B cell (primary cell): Measurements from ENCODE around the gene PCDH9. TPM values are rescaled to one million over a fixed set of nuclear protein-coding genes. Genes with fewer than 3 reads are reported as not detected.

Experiments
- ATAC-seq: fragments of 200-7000 bp; cut with Tn5 transposase; one replicate; pipeline ENCODE4 v1.10.0; 2021; ENCODE audit warnings: low read depth, mild to moderate bottlenecking, moderate number of reproducible peaks, moderate library complexity
- CTCF ChIA-PET: fragments of 350-600 bp; sonication (Branson Sonifier 250); formaldehyde crosslinking; loops from one replicate; lab custom pipeline; 2021; ENCODE audit warnings: antibody characterized with exemption, inconsistent platforms; lab: Charles Lee
- POLR2A ChIA-PET: fragments of 350-600 bp; sonication (Branson Sonifier 250); formaldehyde crosslinking; loops from one replicate; lab custom pipeline; 2021; ENCODE audit warnings: antibody characterized with exemption; lab: Charles Lee
- DNase-seq: peaks from one replicate; pipeline ENCODE4 v3.0.0; 2013
- H2AFZ ChIP-seq: 2 replicates; pipeline ENCODE4 v1.6.1; 2012; ENCODE audit warnings: mild to moderate bottlenecking, low read depth, low read length; ENCODE audit not compliant: insufficient read depth, poor library complexity, severe bottlenecking
- H3K27ac ChIP-seq, 2 donors: 1 replicate in 1 of 2; 2 replicates in 1 of 2; pipeline ENCODE4 v1.5.1; 2012 to 2013; ENCODE audit warnings: low read length in 2 of 2, mild to moderate bottlenecking in 2 of 2, moderate library complexity in 1 of 2
- H3K27me3 ChIP-seq, 4 experiments: fragments of 200-600 bp in 1 of 4; sonication (generic) in 1 of 4; replicated peaks in 1 of 4; 1 replicate in 2 of 4; 2 replicates in 2 of 4; pipeline versions ENCODE4 v1.6.1 to v1.7.0; 2013 to 2016; ENCODE audit warnings: low read length in 3 of 4, mild to moderate bottlenecking in 2 of 4, mixed read lengths in 1 of 4, moderate library complexity in 1 of 4; ENCODE audit not compliant: insufficient read depth in 4 of 4, control insufficient read depth in 3 of 4; ENCODE audit errors: control extremely low read depth in 1 of 4
- H3K36me3 ChIP-seq, 2 experiments: replicated peaks in 1 of 2; 1 replicate in 1 of 2; 2 replicates in 1 of 2; pipeline versions ENCODE4 v1.6.1 to v1.7.1; 2013; ENCODE audit warnings: low read length in 1 of 2; ENCODE audit not compliant: insufficient read depth in 2 of 2, control insufficient read depth in 1 of 2; ENCODE audit errors: control extremely low read depth in 1 of 2, extremely low read depth in 1 of 2
- H3K4me1 ChIP-seq, 2 donors: fragments of 200-600 bp in 1 of 2; sonication (generic) in 1 of 2; 1 replicate in 1 of 2; 2 replicates in 1 of 2; pipeline versions ENCODE4 v1.5.1 to v1.6.1; 2013 to 2017; ENCODE audit warnings: low read length in 2 of 2; ENCODE audit not compliant: control insufficient read depth in 2 of 2, insufficient read depth in 2 of 2
- H3K4me2 ChIP-seq: replicated peaks from 2 replicates; pipeline ENCODE3; 2012; ENCODE audit warnings: mild to moderate bottlenecking, low read depth, low read length; ENCODE audit not compliant: poor library complexity, severe bottlenecking
- H3K4me3 ChIP-seq, 5 experiments: fragments of 200-600 bp in 1 of 5; sonication (generic) in 1 of 5; 1 replicate in 3 of 5; 2 replicates in 2 of 5; pipeline versions ENCODE4 v1.5.1 to v1.7.0; 2011 to 2016; ENCODE audit warnings: low read length in 4 of 5, mild to moderate bottlenecking in 4 of 5, low read depth in 2 of 5, control low read depth in 1 of 5, moderate library complexity in 1 of 5; ENCODE audit not compliant: insufficient read depth in 1 of 5; ENCODE audit errors: control extremely low read depth in 1 of 5, extremely low read depth in 1 of 5
- H3K79me2 ChIP-seq: fragments of 200-600 bp; sonication (generic); one replicate; pipeline ENCODE4 v1.6.0; 2016; ENCODE audit warnings: low read length; ENCODE audit not compliant: control insufficient read depth, insufficient read depth
- H3K9ac ChIP-seq: fragments of 200-600 bp; sonication (generic); 2 replicates; pipeline ENCODE4 v1.6.1; 2017; ENCODE audit warnings: mild to moderate bottlenecking, low read length, moderate library complexity
- H3K9me3 ChIP-seq, 3 donors: one replicate each; pipeline versions ENCODE4 v1.6.1 to v1.7.1; 2013; ENCODE audit warnings: low read length in 2 of 3; ENCODE audit not compliant: control insufficient read depth in 2 of 3, insufficient read depth in 1 of 3; ENCODE audit errors: control extremely low read depth in 1 of 3
- H4K20me1 ChIP-seq: 2 replicates; pipeline ENCODE4 v1.6.0; 2012; ENCODE audit warnings: mild to moderate bottlenecking, low read length; ENCODE audit not compliant: insufficient read depth, control insufficient read depth, poor library complexity, severe bottlenecking
- H3K27ac Mint-ChIP-seq: one replicate; pipeline ENCODE4 v1.8.0; 2021; ENCODE audit warnings: mixed read lengths
- H3K27me3 Mint-ChIP-seq: one replicate; pipeline ENCODE4 v1.8.0; 2021; ENCODE audit warnings: mixed read lengths
- H3K4me1 Mint-ChIP-seq: one replicate; pipeline ENCODE4 v1.8.0; 2021; ENCODE audit warnings: mixed read lengths
- H3K4me3 Mint-ChIP-seq: one replicate; pipeline ENCODE4 v1.8.0; 2021; ENCODE audit warnings: mixed read lengths
- H3K9me3 Mint-ChIP-seq: one replicate; pipeline ENCODE4 v1.8.0; 2022; ENCODE audit warnings: mixed read lengths; ENCODE audit not compliant: insufficient read depth
- EZH2 ChIP-seq: IDR thresholded peaks from 2 replicates; pipeline ENCODE4 v1.6.1; 2012; ENCODE audit warnings: borderline replicate concordance, low read depth, mild to moderate bottlenecking, moderate library complexity, low read length; ENCODE audit not compliant: insufficient read depth, poor library complexity, severe bottlenecking
- WGBS: methylation state at CpG from one replicate; pipeline ENCODE4 v1.1.5; 2013; ENCODE audit warnings: missing lambda C conversion rate; ENCODE audit not compliant: insufficient coverage; 5-methylcytosine and 5-hydroxymethylcytosine counted together
- intact Hi-C: fragments of 100-400 bp; cut with micrococcal nuclease; formaldehyde crosslinking; loops from one replicate; pipeline ENCODE4 v1.10.0; 2022
- polyA plus RNA-seq: library from polyadenylated mRNA; depleted of rRNA; stranded (reverse); fragments of >200 nt; gene quantifications from 2 replicates; pipeline ENCODE4 v1.2.3, GENCODE V29; 2012
- total RNA-seq, 2 donors: library from RNA; stranded (reverse); fragments of 120-200 nt in 1 of 2; gene quantifications; 1 replicate in 1 of 2; 2 replicates in 1 of 2; pipeline versions ENCODE4 v1.2.3 to v1.2.4, GENCODE V29; 2013 to 2022
- TF ChIP-seq, protein P1 (sequence below): fragments of 200-600 bp; IDR thresholded peaks from one replicate; pipeline ENCODE4 v1.8.0; 2022; ENCODE audit warnings: antibody characterized with exemption, mild to moderate bottlenecking

The PCDH9 gene
- total and polyA plus RNA-seq, 2 donors (not counting 1 experiment from before 2014, with no cell fraction given) = 13.1 to 21.8 TPM

- ATAC-seq (no peak), DNase-seq (no peak)
- ChIA-PET POLR2A (no interaction called here), CTCF (no interaction called here)
- intact Hi-C loops = no loop called here
- Histone ChIP-seq H4K20me1 (no peaks in the 10 kb centered on the region), H3K4me3 (no peak overlapping the region), H3K79me2 (no peaks in the 10 kb centered on the region), H3K9me3 (no peaks in the 10 kb centered on the region), H3K27ac (no peak overlapping the region), H3K4me1 (peaks cover 11 to 20% of the 10 kb centered on the region in 2 donors), H3K9ac (no peak overlapping the region), H3K4me2 (no peak overlapping the region), H2AFZ (no peak overlapping the region), H3K36me3 (no peaks in the 10 kb centered on the region), H3K27me3 (no peaks in the 10 kb centered on the region)
- Mint-ChIP-seq H3K27ac (no peak overlapping the region), H3K9me3 (no peaks in the 10 kb centered on the region), H3K4me1 (peaks cover 18% of the 10 kb centered on the region), H3K4me3 (no peak overlapping the region), H3K27me3 (no peaks in the 10 kb centered on the region)
- no CpG with 5 or more reads among the region's 1 CpG for WGBS
- TF ChIP-seq EZH2 = no peak
- TF ChIP-seq, protein P1, sequence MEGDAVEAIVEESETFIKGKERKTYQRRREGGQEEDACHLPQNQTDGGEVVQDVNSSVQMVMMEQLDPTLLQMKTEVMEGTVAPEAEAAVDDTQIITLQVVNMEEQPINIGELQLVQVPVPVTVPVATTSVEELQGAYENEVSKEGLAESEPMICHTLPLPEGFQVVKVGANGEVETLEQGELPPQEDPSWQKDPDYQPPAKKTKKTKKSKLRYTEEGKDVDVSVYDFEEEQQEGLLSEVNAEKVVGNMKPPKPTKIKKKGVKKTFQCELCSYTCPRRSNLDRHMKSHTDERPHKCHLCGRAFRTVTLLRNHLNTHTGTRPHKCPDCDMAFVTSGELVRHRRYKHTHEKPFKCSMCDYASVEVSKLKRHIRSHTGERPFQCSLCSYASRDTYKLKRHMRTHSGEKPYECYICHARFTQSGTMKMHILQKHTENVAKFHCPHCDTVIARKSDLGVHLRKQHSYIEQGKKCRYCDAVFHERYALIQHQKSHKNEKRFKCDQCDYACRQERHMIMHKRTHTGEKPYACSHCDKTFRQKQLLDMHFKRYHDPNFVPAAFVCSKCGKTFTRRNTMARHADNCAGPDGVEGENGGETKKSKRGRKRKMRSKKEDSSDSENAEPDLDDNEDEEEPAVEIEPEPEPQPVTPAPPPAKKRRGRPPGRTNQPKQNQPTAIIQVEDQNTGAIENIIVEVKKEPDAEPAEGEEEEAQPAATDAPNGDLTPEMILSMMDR = no peak
Measured at GRCh38 chr13:67150608-67151007, 79.5 kb downstream of the PCDH9 start.

- Mint-ChIP-seq H3K27ac (peak overlapping the region; percentile 46), H3K4me3 (peak overlapping the region; percentile 29), H3K27me3 (no peaks in the 10 kb centered on the region), H3K4me1 (peaks cover 27% of the 10 kb centered on the region), H3K9me3 (no peaks in the 10 kb centered on the region)
- Histone ChIP-seq H3K9me3 (no peaks in the 10 kb centered on the region), H3K9ac (no peak overlapping the region), H3K36me3 (no peaks in the 10 kb centered on the region), H3K27ac (no peak overlapping the region), H3K4me3 (no peak overlapping the region), H3K4me2 (no peak overlapping the region), H2AFZ (no peak overlapping the region), H3K79me2 (no peaks in the 10 kb centered on the region), H3K27me3 (no peaks in the 10 kb centered on the region), H4K20me1 (no peaks in the 10 kb centered on the region), H3K4me1 (peaks cover 11 to 27% of the 10 kb centered on the region in 2 donors)
- DNase-seq (no peak), ATAC-seq (no peak)
- WGBS = no CpG with 5 or more reads among the region's 2 CpGs
- intact Hi-C loops = no loop called here
- ChIA-PET POLR2A (no interaction called here), CTCF (no interaction called here)
- TF ChIP-seq EZH2 = no peak
- TF ChIP-seq, protein P1 = no peak
Measured at GRCh38 chr13:67148161-67148571, 82.0 kb downstream of the PCDH9 start.
